Mucosa of rectum (tissue), 2 donors: Measurements from ENCODE around the gene GIT2.

ENCODE experiments used
- H3K27ac ChIP-seq, 2 donors: one replicate each; pipeline ENCODE4 v1.7.0; 2013; ENCODE audit warnings: inconsistent platforms in 2 of 2, low read depth in 2 of 2, low read length in 2 of 2
- H3K27me3 ChIP-seq, 2 donors: one replicate each; pipeline ENCODE4 v1.7.0; 2013; ENCODE audit warnings: low read length in 2 of 2; ENCODE audit not compliant: control insufficient read depth in 2 of 2, insufficient read depth in 2 of 2
- H3K36me3 ChIP-seq, 2 donors: one replicate each; pipeline ENCODE4 v1.7.0; 2013; ENCODE audit warnings: low read length in 2 of 2; ENCODE audit not compliant: control insufficient read depth in 2 of 2, insufficient read depth in 2 of 2
- H3K4me1 ChIP-seq, 2 donors: one replicate each; pipeline ENCODE4 v1.7.0; 2013; ENCODE audit warnings: low read length in 2 of 2, mild to moderate bottlenecking in 1 of 2; ENCODE audit not compliant: control insufficient read depth in 2 of 2, insufficient read depth in 2 of 2
- H3K4me3 ChIP-seq, 2 donors: one replicate each; pipeline ENCODE4 v1.7.0; 2013; ENCODE audit warnings: low read length in 2 of 2
- H3K9ac ChIP-seq, 2 donors: one replicate each; pipeline ENCODE4 v1.7.0; 2013; ENCODE audit warnings: low read length in 2 of 2, low read depth in 1 of 2, mild to moderate bottlenecking in 1 of 2
- H3K9me3 ChIP-seq, 2 donors: one replicate each; pipeline ENCODE4 v1.7.0; 2013; ENCODE audit warnings: low read length in 2 of 2; ENCODE audit not compliant: control insufficient read depth in 2 of 2
- donor health status: healthy.
- donor health status: Normal muscosa, but diverticular disease.

The GIT2 gene

DNA sequence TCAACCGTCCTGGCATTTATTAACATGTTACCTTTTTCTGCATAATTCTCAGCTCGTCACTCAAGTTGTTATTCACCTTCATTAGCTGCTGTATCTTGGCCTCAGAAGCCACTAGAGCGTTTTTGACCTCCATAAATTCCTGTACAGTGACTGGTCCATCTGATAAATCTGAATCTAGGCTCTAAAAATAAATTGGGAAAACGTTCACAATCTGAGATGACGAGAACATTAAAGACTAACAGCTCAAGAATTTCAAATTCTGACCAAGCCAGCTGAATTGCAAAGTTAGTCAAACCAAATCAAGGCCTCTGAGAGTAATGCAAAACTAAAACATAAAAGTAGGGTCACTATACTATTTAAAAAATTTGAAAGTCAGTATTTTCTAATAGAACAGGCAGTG lies 45.0 kb downstream of the GIT2 start:
- Histone ChIP-seq H3K4me3 (no peak overlapping the region), H3K4me1 (peaks cover 17 to 20% of the 10 kb centered on the region in 2 donors), H3K9me3 (no peaks in the 10 kb centered on the region), H3K27ac (no peak overlapping the region), H3K9ac (no peak overlapping the region), H3K27me3 (no peaks in the 10 kb centered on the region), H3K36me3 (peaks cover 46 to 55% of the 10 kb centered on the region in 2 donors)

- Histone ChIP-seq H3K36me3 (peaks cover 44 to 53% of the 10 kb centered on the region in 2 donors), H3K27me3 (no peaks in the 10 kb centered on the region), H3K27ac (no peak overlapping the region), H3K9me3 (no peaks in the 10 kb centered on the region), H3K9ac (no peak overlapping the region), H3K4me3 (no peak overlapping the region), H3K4me1 (peaks cover 17 to 20% of the 10 kb centered on the region in 2 donors)
These were observed 45.5 kb downstream of the GIT2 start for GRCh38 chr12:109950625-109951024.

GRCh38 chr12:109949089-109949488 lies 47.1 kb downstream of the GIT2 start:
- peaks cover 44 to 61% of the 10 kb centered on the region in 2 donors for H3K36me3 ChIP-seq
- H3K27ac ChIP-seq: no peak overlapping the region
- H3K4me3 ChIP-seq: no peak overlapping the region
- H3K9ac ChIP-seq: no peak overlapping the region
- peaks cover 20% of the 10 kb centered on the region in 2 donors for H3K4me1 ChIP-seq
- no peaks in the 10 kb centered on the region for H3K9me3 ChIP-seq
- no peaks in the 10 kb centered on the region for H3K27me3 ChIP-seq

DNA sequence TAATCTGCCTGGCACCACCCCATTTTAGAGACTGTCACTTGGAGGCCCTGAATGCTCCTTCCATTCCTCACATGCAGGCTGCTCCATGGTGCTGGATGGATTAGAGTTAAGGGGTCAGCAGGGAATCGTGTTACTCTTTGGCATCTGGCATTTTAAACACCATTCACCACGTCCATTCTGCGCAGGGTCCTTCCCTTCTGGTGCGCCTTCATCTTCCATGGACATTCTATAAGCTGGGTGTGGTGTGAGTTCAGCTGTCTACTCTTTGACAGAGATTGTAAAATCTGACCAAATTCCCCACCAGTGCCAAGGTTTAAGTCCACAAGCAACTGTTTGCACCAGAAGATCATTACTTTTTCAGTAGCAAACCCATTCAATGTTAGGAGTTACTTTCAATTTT lies 47.8 kb downstream of the GIT2 start:
- peaks cover 42 to 58% of the 10 kb centered on the region in 2 donors for H3K36me3 ChIP-seq
- no peak overlapping the region for H3K9ac ChIP-seq

GRCh38 chr12:109947521-109947920 lies 48.6 kb downstream of the GIT2 start:
- Histone ChIP-seq H3K27me3 (no peaks in the 10 kb centered on the region), H3K27ac (peak overlapping the region in 1 of 2 donors; percentile 20), H3K9me3 (no peaks in the 10 kb centered on the region), H3K4me1 (peaks cover 20% of the 10 kb centered on the region in 2 donors), H3K36me3 (peaks cover 39 to 50% of the 10 kb centered on the region in 2 donors), H3K9ac (no peak overlapping the region), H3K4me3 (no peak overlapping the region)

More for the DNA sequence above, 47.8 kb downstream of the GIT2 start:
- H3K27ac ChIP-seq: no peak overlapping the region
- H3K27me3 ChIP-seq: no peaks in the 10 kb centered on the region
- no peaks in the 10 kb centered on the region for H3K9me3 ChIP-seq
- H3K4me1 ChIP-seq: peaks cover 20% of the 10 kb centered on the region in 2 donors
- H3K4me3 ChIP-seq: no peak overlapping the region

GRCh38 chr12:109946913-109947312 lies 49.3 kb downstream of the GIT2 start:
- Histone ChIP-seq H3K27ac (peak overlapping the region in 1 of 2 donors; percentile 20), H3K4me1 (peaks cover 20% of the 10 kb centered on the region in 2 donors), H3K4me3 (no peak overlapping the region), H3K27me3 (no peaks in the 10 kb centered on the region), H3K9me3 (no peaks in the 10 kb centered on the region), H3K9ac (no peak overlapping the region), H3K36me3 (peaks cover 33 to 44% of the 10 kb centered on the region in 2 donors)

- Histone ChIP-seq H3K9me3 (no peaks in the 10 kb centered on the region), H3K36me3 (peaks cover 29 to 39% of the 10 kb centered on the region in 2 donors), H3K4me3 (no peak overlapping the region), H3K9ac (no peak overlapping the region), H3K4me1 (peaks cover 20% of the 10 kb centered on the region in 2 donors), H3K27me3 (no peaks in the 10 kb centered on the region), H3K27ac (peak overlapping the region in 1 of 2 donors; percentile 32)
These were observed 49.7 kb downstream of the GIT2 start for GRCh38 chr12:109946505-109946904.

GRCh38 chr12:109944561-109945359 lies 51.4 kb downstream of the GIT2 start:
- H3K9me3 ChIP-seq: no peaks in the 10 kb centered on the region
- no peaks in the 10 kb centered on the region for H3K27me3 ChIP-seq
- H3K36me3 ChIP-seq: peaks cover 15 to 22% of the 10 kb centered on the region in 2 donors
- no peak overlapping the region for H3K4me3 ChIP-seq
- no peak overlapping the region for H3K9ac ChIP-seq
- H3K27ac ChIP-seq: no peak overlapping the region
- peaks cover 27 to 34% of the 10 kb centered on the region in 2 donors for H3K4me1 ChIP-seq

GRCh38 chr12:109943811-109944210 lies 52.4 kb downstream of the GIT2 start:
- H3K27ac ChIP-seq: no peak overlapping the region
- no peaks in the 10 kb centered on the region for H3K9me3 ChIP-seq
- H3K9ac ChIP-seq: no peak overlapping the region
- peaks cover 19 to 23% of the 10 kb centered on the region in 2 donors for H3K36me3 ChIP-seq
- no peaks in the 10 kb centered on the region for H3K27me3 ChIP-seq
- H3K4me1 ChIP-seq: peaks cover 25 to 34% of the 10 kb centered on the region in 2 donors
- H3K4me3 ChIP-seq: no peak overlapping the region

GRCh38 chr12:109940339-109940923 lies 55.7 kb downstream of the GIT2 start:
- H3K36me3 ChIP-seq: peaks cover 29 to 44% of the 10 kb centered on the region in 2 donors
- peak overlapping the region in 1 of 2 donors; percentile 26 for H3K4me3 ChIP-seq
- peaks cover 11 to 16% of the 10 kb centered on the region in 2 donors for H3K4me1 ChIP-seq
- H3K27me3 ChIP-seq: no peaks in the 10 kb centered on the region
- peak overlapping the region; percentile 43 to 76 for H3K27ac ChIP-seq
- H3K9ac ChIP-seq: peak overlapping the region in 1 of 2 donors; percentile 46
- no peaks in the 10 kb centered on the region for H3K9me3 ChIP-seq
